GM18511 (cell line): ENCODE data around the gene CCT8.

Experiments used
- ATAC-seq: cut with Tn5 transposase; IDR thresholded peaks from one replicate; pipeline ENCODE4 v1.9.1; 2021; ENCODE audit warnings: mild to moderate bottlenecking, moderate library complexity; ENCODE audit not compliant: unreplicated experiment

Gene CCT8

GRCh38 chr21:29073222-29074006, at the start of gene CCT8:
TSS of gene CCT8 (minus strand) at chr21:29073648. CDS start at chr21:29073590, 58 bp downstream.
- peak; percentile 90 for ATAC-seq

- ATAC-seq: peak; percentile 52
These were observed 48.3 kb upstream of the CCT8 start for GRCh38 chr21:29121759-29122158.

GRCh38 chr21:29117372-29117955, 44.0 kb upstream of the CCT8 start:
- ATAC-seq: peak; percentile 71

- no peak for ATAC-seq
These were observed 42.5 kb upstream of the CCT8 start for GRCh38 chr21:29115899-29116298.

GRCh38 chr21:29114765-29115500, 41.5 kb upstream of the CCT8 start:
- ATAC-seq: no peak

GRCh38 chr21:29105218-29105617, 31.8 kb upstream of the CCT8 start:
- ATAC-seq: no peak

- peak; percentile 78 for ATAC-seq
These were observed 30.8 kb upstream of the CCT8 start for GRCh38 chr21:29104239-29104708.

- no peak for ATAC-seq
These were observed 29.4 kb upstream of the CCT8 start for GRCh38 chr21:29102791-29103257.

GRCh38 chr21:29098156-29098555, 24.7 kb upstream of the CCT8 start:
- ATAC-seq: no peak

GRCh38 chr21:29096218-29097015, 23.0 kb upstream of the CCT8 start:
- ATAC-seq: no peak

- ATAC-seq: no peak
These were observed 18.9 kb upstream of the CCT8 start for GRCh38 chr21:29092102-29092959.

- no peak for ATAC-seq
These were observed 17.6 kb upstream of the CCT8 start for GRCh38 chr21:29091033-29091432.

GRCh38 chr21:29085106-29085752, 11.8 kb upstream of the CCT8 start:
- no peak for ATAC-seq

- no peak for ATAC-seq
These were observed 10.9 kb upstream of the CCT8 start for GRCh38 chr21:29084372-29084771.

- no peak for ATAC-seq
These were observed 9.9 kb upstream of the CCT8 start for GRCh38 chr21:29083306-29083705.

- no peak for ATAC-seq
These were observed 8.8 kb upstream of the CCT8 start for GRCh38 chr21:29082046-29082815.

GRCh38 chr21:29080454-29080941, 7.0 kb upstream of the CCT8 start:
- no peak for ATAC-seq
